Raji (cell line): Measurements from ENCODE around the gene WSB2.

Source experiments
- POLR2A ChIP-seq: IDR thresholded peaks from 2 replicates; pipeline ENCODE4 v1.6.1; 2011; ENCODE audit warnings: low read depth, low read length, control low read depth; ENCODE audit not compliant: insufficient read depth

Gene WSB2

DNA sequence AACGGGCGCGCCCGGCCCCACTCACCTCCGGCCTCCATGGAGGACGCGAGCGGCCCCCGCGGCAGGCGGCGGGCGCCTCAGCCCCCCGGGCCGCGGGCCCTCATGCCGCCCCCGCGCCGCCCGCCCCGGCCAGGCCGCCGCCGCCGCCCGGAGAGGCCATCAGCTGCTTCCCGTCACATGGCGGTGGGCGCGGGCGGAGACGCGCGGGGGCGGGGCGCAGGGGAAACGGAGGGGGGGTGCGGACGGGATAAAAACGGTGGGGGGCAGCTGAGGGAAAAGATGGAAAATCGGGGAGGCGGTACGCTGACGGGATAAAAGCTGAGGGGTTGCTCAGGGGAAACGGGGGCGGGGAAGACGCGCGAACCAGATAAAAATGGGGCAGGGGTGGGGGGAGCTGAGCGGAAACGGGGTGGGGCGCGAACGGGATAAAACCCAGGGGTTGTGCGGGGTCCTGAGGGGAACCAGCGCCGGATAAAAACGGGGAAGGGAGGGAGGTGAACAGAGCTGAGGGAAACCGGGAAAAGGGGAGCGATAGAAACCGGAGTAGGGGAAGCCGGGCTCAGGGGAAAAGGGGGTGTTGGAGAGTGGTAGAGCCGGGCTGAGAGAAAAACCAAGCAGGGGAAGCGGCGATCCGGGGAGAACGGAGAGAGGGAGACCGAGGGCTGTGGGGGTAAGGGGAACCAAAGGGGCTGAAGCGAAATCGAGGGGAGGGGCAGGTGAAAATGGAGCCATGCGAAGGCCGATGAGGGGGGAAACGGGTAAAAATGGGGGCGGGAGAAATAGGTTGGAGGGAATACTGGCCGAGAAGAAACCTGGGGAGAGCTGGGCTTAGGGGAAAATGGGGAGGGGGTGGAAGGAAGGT lies at the start of gene WSB2:
Gene WSB2, minus strand, starts transcription at position 169 of the 862 bp plus-strand sequence. Its CDS starts 131 bp downstream, at position 38.
- no peak for TF ChIP-seq POLR2A

DNA sequence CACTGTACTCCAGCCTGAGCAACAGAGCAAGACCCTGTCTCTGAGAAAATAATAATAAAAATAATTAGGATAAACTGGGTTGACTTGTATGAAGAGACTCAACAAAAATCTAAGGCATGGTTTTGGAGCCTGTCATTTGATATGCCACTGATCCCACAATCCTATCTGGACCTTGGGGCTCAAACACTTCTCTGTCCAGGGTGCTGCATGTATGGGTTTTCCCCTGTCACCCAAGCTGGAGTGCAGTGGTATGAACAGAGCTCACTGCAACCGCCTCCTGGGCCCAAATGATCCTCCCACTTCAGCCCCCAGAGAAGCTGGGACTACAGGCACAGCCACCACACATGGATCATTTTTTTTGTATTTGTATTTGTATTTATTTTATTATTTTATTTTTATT lies 48.1 kb upstream of the WSB2 start:
- TF ChIP-seq POLR2A: no peak

GRCh38 chr12:118107694-118108093 lies 46.7 kb upstream of the WSB2 start:
- no peak for TF ChIP-seq POLR2A

DNA sequence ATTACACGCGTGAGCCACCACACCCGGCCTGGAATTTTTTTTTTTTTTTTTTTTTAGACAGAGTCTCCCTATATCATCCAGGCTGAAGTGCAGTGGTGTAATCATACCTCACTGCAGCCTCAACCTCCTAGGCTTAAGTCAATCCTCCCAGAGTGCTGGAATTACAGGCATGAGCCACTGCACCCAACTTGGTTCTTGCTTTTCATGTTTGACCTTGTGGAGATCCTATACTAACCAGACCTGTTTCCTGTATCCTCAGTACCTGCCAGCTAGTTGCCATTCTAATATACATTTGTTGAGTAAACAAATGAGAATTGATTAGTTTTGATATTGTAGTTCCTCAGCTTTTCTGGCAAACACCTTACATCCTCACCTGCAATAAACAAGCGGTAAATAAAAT lies 46.0 kb upstream of the WSB2 start:
- no peak for TF ChIP-seq POLR2A

GRCh38 chr12:118103601-118104382 lies 42.8 kb upstream of the WSB2 start, which contains the start of gene VSIG10:
VSIG10 (minus strand) TSS chr12:118104011; CDS start chr12:118103671, 340 bp downstream.
- no peak for TF ChIP-seq POLR2A

DNA sequence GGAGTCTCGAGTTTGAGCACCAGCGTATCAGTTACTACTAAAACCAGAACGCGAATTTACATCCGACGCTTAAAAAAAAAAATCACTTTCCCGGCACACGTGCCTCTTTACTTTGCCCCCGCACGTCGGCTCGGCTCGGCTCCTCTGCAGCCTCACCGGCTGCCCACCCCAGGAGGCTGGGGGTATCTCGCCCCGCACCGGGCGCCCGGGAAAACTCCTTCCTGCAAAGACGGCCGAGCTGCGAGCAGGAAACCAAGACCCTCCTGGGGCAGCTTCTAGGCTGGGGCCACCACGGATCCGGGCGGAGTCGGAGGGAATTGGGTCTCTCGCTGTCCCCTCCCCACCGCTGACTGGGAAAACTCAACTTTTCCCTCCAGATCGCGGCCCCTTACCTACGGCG lies 42.2 kb upstream of the WSB2 start:
- no peak for TF ChIP-seq POLR2A

- TF ChIP-seq POLR2A: no peak
Observed at GRCh38 chr12:118102609-118103008, 41.6 kb upstream of the WSB2 start.

- TF ChIP-seq POLR2A: no peak
Observed at GRCh38 chr12:118102070-118102469, 41.1 kb upstream of the WSB2 start.

- no peak for TF ChIP-seq POLR2A
Observed at GRCh38 chr12:118101051-118101450, 40.1 kb upstream of the WSB2 start.

DNA sequence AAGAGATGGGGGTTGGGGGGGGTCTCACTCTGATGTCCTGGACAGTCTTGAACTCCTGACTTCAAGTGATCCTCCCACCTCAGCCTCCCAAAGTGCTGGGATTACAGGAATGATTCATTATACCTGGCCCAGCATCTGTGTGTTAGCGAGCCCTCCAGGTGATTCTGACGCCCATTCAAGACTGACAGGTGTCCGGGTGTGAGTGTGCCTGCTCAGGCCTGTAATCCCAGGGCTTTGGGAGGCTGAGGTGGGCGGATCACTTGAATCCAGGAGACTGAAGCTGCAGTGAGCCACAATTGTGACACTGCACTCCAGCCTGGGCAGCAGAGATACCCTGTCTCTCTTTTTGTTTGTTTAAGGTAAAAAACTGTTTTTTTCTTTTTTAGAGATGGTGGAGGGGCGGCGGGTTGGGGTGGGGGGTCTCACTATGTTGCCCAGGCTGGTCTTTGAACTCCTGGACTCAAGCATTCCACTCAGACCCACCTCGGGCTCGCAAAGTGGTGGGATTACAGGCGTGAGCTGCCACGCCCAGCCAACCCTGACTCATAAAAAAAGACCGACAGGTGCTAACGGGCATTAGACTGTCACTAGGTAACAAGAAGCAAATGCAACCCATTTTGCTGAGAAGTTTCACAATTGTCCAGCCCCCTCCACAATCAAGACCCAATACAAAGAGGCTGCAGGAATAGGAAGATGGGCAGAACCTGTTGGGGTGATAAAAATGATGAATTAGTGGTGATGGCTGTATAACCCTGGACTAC lies 38.1 kb upstream of the WSB2 start:
- TF ChIP-seq POLR2A: no peak

DNA sequence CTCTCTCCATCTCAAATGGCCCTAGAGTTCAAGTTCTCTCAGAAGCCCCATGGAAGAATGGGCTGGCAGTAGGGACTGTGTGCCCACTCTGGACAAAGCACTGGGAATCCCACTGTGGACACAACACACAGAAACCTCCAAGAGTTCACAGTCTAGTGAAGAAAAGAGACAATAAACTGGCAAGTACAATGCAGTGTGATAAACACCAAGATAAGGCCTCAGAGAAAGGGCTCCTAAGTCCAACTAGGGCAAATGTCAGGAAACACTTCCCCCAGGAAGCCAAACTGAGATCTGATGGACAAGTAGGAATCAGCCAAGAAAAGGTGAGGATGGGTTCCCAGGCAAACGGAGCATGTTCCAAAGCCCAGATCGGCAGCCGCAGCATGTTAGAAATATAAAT lies 37.4 kb upstream of the WSB2 start:
- TF ChIP-seq POLR2A: no peak

GRCh38 chr12:118094039-118094438 lies 33.1 kb upstream of the WSB2 start:
- TF ChIP-seq POLR2A: no peak

DNA sequence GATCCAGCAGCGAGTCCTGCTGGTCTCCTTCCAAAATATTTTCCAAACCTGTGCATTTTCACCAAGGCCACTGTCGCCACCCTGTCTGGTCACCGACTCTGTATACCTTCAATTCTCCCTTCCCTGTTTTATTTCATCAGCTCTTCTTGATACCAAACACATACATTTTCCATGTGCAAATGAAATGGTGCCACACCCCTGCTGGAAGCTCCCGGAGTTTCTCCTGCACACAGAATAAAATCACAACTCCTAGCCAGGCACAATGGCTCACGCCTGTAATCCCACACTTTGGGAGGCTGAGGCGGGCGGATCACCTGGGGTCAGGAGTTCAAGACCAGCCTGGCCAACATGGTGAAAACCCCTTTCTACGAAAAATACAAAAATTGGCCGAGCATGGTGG lies 28.8 kb upstream of the WSB2 start:
- TF ChIP-seq POLR2A: no peak

DNA sequence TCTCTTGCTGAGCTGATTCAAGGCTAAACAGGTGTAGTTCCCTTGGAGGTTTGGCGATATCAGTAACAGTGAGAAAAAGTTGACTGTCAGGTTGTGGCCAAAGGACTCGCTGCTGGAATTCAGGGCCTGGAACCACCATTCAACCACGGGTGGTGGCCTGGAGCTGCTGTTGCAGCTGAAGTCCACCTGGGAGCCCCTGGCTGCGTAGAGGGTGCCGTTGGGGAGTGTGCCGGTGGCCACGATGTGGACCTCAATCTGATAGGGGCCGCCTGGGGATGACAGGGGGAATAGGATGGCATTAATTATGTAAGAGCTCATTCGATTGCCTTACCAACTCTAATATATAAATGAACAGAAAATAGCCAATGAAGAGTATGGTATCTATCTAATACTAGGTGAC lies 21.2 kb upstream of the WSB2 start:
- TF ChIP-seq POLR2A: no peak

- TF ChIP-seq POLR2A: no peak
Observed at GRCh38 chr12:118073768-118074167, 12.8 kb upstream of the WSB2 start.
